ENCODE data around the gene SCLY.

Gene SCLY

DNA sequence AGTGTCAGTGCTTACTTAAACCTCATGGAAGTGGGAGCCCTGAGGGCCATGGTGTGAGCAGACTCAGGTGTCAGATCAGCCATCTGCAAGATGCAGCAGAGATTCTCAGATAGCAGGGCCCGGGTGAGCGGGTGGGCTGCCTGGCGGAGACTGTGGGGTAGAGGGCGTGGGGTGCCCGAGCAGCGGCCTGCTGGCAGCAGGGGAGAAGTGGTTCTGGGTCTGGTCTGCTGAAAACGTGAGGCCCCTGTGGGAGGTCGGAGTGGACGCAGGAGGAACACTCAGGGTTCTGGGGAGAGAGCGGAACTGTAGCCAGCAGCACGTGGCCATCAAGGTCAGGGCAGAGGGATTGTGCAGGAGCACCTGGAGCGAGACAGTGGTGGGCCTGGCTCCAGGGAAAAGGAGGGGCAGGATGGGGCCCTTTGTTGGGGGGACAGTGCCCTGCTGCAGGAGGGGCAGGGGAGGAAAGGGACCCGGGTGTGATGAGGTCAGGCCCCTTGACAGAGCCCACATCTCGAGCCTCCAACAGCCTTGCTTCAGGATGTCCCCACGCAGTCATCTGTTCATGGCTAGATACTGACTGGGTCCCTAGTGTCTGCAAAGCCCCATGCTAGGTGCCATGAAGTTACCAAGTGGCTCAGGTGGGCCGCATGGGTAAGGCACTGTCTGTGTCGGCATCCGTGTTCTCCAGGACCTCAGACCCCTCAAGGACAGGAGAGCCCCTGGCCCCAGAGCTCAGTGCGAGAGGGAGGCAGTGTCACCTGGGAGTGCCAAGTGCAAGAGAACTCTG, 36.6 kb downstream of the SCLY start:
- TF ChIP-seq JUND (IDR thresholded peaks at IDR 0.05; ENCODE audit: low read depth), result no peak
- no peak for DNase-seq (ENCODE audit: low read depth in 1 of 2, low spot score in 1 of 2)
- in situ Hi-C loops (cut with HindIII; ENCODE audit: low pct_unique_long_range_greater_than_20kb, low sequenced_read_pairs), result no loop called here

DNA sequence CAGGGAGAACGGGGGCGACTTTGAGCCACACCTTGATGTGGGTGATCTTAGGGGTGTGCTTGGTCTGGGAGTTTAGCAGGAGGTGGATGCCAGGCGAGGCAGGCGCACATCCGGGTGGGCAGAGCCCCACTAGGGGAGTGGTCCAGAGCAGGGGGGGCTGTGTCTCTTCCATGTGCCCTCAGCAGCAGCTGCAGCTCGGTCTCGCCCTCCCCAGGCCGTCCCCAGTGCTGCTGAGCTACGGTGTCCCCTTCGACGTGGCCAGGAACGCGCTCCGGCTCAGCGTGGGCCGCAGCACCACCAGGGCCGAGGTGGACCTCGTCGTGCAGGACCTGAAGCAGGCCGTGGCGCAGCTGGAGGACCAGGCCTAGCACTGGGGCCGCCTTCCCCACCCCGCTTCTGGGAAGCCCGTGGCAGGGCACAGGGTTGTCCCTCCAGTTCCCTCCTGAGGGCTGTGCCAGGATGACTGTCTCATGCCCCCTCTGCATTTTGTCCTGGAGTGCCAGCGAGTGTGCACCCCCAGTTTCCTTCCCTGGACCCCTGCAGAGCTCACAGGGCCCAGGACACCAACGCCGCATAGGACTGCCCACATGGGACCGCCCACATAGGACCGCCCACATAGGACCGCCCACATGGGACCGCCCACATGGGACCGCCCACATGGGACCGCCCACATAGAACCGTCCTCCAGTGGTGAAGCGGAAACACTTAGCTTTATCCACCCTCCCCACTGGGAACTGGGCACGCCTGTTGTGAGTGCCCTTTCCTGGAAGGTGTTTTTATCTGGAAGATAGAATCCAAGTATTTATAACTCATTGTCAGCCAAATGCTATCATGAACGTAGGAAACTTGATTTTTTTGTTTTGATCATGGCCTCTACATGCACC, 37.4 kb downstream of the SCLY start:
- peak; percentile 92 to 97 for DNase-seq (ENCODE audit: low read depth in 1 of 2, low spot score in 1 of 2)
- no peak for TF ChIP-seq JUND (IDR thresholded peaks at IDR 0.05; ENCODE audit: low read depth)
- in situ Hi-C loops (cut with HindIII; ENCODE audit: low pct_unique_long_range_greater_than_20kb, low sequenced_read_pairs), result no loop called here

DNA sequence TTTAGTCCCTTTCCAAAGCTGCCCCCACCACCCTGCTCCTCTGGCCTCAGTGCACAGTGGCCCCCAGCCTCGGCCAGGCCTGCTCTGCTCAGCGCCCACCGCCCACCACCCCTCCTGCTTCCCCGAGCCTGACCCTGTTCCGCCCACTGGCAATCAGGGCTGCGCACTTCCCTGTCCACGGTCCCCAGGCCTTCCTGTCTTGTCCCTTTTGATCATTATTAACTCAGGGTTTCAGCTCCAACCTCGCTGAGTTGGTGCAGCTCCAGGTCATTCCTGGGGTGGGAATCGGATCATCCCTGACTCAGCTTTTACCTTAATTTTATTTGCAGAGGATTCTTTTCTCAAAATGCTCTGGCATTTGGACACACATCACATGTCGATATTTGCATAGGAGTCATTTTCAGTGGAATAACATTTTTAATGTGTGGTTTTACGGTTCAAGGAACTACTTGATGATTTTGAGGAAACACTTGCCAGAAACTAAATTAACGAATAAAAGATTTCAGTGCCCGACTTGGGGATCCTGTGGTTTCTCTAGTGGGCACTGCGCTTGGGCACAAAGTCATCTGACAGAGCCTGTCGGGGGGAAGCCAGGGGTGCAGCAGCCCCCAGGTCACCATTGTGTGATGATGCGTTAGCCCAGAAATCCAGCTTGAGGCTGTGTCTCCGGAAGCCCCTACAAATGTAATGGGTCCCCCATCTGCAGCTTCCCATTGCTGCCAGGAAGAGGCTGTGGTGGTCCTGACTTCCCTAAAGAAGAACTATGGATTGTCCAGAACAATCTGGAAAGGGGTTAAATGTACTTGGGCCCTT, 38.3 kb downstream of the SCLY start:
- no peak for TF ChIP-seq JUND (IDR thresholded peaks at IDR 0.05; ENCODE audit: low read depth)
- no peak for DNase-seq (ENCODE audit: low read depth in 1 of 2, low spot score in 1 of 2)
- in situ Hi-C loops (cut with HindIII; ENCODE audit: low pct_unique_long_range_greater_than_20kb, low sequenced_read_pairs), result no loop called here

DNA sequence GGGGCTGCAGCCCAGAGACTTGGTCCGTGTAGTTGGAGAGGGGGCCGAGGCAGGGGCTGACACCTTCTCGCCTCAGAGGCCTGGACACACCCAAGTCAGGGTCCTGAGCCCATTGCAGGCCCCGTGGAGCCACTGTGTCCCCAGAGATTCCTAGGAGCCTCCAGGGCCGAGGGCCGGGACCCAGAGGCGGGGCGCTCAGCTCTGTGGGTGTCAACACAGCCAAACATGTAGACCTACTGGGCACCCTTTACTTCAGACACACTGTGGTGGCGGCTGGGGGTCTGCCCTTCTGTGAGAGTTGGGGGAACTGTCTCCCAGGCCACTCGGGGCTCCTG, 38.9 kb downstream of the SCLY start:
- no peak for TF ChIP-seq JUND (IDR thresholded peaks at IDR 0.05; ENCODE audit: low read depth)
- DNase-seq (ENCODE audit: low read depth in 1 of 2, low spot score in 1 of 2), result no peak
- in situ Hi-C loops (cut with HindIII; ENCODE audit: low pct_unique_long_range_greater_than_20kb, low sequenced_read_pairs), result no loop called here

DNA sequence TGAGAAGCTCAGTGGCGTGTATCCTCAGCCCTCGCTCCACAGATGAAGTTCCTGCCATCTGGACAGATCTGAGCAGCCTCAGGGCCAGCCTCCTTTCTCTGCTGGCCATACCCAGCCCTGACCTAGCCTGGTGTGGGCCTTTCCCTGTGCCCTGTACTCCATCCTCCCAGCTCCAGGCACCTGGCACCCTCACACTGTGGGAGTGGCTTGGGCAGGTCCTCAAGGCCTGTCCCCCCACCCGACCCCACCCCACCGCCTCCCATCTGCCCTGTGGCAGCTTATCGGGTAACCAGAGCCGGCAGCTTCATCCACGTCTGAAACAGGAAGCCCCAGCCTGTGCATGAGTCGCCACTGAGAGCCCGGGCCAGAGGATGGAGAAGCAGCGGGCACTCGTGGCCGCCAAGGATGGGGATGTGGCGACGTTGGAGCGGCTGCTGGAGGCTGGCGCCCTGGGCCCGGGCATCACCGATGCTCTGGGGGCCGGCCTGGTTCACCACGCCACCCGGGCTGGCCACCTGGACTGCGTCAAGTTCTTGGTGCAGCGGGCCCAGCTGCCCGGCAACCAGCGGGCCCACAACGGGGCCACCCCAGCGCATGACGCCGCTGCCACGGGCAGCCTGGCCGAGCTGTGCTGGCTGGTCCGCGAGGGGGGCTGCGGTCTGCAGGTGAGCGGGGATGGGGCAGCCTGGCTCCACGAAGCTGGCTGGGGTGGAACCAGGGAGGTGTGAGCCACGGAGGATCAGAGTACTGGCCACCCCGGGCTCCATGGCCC, 39.4 kb downstream of the SCLY start, which contains the start of gene ESPNL:
ESPNL (plus strand) TSS at position 292 of the 772 bp plus-strand sequence; CDS start at position 372, 80 bp downstream.
- in situ Hi-C loops (cut with HindIII; ENCODE audit: low pct_unique_long_range_greater_than_20kb, low sequenced_read_pairs), result no loop called here
- no peak for TF ChIP-seq JUND (IDR thresholded peaks at IDR 0.05; ENCODE audit: low read depth)
- DNase-seq (ENCODE audit: low read depth in 1 of 2, low spot score in 1 of 2), result no peak

DNA sequence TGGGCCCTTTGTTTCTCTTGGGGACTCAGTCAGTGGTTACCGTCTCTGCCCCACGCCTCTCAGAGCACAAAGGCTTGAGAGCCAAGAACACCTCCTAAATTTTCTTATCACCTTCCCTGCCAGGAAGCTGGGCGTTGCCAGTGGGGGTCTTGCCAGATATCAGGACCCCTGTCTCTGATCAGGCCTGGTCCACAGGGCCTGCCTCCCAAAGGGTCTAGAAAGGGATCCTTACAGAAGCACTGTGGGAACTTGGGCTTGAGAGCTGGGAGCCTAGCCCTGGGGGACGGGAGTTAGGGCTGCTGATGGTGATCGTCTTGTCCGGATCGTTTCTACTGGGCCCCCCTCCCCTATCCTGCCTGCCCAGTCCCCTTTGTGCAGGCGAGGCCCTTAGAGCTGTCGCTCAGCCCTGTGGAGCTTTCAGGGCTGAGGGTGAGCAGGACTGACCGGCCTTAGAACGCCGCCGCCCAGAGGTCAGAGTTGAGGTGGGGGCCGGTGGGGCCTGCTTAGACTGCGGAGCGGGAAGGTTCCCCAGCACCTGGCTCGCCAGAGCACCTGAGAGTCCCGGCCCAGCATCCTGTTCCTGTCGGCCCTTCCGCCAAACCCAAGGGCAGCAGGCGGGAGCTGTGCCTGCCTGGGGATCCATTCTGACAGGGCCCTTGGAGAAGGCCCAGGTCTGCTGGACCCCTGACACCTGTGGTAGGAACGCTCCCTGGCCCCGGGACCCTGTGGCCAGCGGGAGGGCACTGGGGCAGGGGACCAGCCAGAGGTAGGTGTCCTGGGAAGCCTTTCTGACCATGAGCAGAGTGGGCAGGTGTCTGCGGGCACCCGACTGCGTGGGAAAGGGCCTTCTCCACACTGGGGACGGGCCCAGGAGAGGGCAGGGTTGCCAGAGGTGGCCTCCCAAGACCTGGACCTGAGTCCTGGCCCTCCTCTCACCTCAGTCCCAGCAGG, 40.3 kb downstream of the SCLY start:
- in situ Hi-C loops (cut with HindIII; ENCODE audit: low pct_unique_long_range_greater_than_20kb, low sequenced_read_pairs), result no loop called here
- TF ChIP-seq JUND (IDR thresholded peaks at IDR 0.05; ENCODE audit: low read depth), result no peak
- no peak for DNase-seq (ENCODE audit: low read depth in 1 of 2, low spot score in 1 of 2)

DNA sequence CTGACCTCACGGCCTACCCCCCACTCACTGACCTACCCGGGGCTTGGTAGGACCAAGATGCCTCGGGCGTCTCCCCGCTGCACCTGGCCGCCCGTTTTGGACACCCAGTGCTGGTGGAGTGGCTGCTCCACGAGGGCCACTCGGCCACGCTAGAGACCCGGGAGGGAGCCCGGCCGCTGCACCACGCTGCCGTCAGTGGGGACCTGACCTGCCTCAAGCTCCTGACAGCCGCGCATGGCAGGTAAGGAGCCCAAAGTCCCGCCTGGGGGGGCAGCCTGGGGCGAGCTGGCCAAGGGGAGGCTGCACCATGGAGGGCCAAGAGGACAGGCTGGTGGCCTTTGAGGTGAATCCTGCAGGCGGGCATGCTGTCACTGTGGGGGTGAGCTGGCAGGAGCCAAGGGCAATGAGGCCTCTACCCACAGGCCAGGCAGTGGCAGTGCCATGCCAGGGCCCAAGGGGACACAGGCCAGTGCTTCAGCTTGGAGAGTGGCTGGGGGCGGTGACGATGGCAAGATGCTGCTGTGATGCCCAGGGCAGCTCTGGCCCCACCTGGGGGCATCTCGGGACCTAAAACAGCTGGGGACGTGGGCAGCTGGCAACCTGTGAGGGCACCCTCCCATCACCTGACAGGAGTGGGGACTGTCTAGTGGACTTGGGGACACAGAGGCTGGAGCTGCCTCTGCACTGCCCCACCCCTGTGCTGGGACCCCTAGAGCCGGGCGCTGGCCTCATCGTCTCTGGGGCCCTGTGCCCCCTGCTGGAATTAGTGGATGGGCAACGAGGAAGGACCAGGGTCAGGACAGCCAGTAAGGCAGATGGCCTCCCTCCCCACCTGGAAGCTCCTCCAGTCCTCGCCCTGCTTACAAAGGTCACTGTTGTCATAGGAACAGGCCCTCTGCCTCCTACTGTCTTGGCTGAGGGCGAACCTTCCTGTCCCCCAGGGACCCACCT, 41.4 kb downstream of the SCLY start:
- DNase-seq (ENCODE audit: low read depth in 1 of 2, low spot score in 1 of 2), result no peak
- no peak for TF ChIP-seq JUND (IDR thresholded peaks at IDR 0.05; ENCODE audit: low read depth)
- in situ Hi-C loops (cut with HindIII; ENCODE audit: low pct_unique_long_range_greater_than_20kb, low sequenced_read_pairs), result no loop called here

DNA sequence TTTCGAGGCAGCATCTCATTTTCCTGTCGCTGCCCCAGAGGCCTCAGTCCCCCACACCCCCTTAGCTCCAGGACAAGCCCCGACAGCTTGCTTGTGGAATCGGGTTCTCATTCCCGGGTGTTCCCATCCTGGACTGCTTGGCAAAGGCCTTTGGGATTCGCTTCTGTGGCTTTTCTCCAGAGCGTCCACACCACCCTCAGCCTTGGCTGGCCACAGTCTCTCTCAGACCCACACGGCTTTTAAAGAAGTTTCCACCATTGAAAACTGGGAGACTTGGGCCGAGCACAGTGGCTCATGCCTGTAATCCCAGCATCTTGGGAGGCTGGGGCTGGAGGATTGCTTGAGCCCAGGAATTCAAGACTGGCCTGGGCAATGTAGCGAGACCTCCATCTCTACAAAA, 42.1 kb downstream of the SCLY start:
- TF ChIP-seq JUND (IDR thresholded peaks at IDR 0.05; ENCODE audit: low read depth), result no peak
- in situ Hi-C loops (cut with HindIII; ENCODE audit: low pct_unique_long_range_greater_than_20kb, low sequenced_read_pairs), result no loop called here

DNA sequence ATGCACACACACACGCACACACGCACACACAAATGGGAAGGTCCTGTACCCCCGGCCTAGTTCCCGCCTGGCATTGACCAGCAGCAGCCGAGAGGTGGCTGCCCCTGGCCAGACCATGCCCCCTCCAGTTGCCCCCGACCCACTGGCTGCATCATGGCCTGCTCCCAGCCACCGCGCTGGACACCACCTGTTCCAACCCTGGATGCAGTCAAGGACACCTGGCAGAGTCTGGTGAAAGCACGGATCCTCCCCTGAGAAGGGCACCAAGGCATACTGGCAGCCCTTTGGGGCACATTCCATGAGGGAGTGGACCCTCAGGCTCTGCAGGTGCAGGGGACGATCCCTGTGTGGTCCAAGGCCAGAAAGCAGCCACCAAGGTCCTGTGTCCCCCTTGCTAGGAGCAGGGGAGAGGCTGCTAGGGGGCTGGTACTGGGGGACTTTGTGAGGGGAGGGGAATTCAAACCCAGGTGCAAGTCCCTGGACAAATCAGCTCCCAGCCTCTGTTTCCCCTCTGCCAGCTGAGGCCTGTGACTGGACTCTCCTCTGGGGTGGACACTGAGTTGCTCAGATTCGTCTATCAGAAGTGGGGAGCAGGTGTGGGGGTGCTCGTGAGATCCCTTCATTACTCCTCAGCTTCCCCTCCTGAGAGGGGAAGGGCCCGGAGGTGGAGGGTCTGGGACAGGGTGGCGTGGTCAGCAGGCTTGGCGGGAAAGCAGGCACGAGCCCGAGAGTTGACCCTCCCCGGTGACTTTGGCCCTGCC, 42.8 kb downstream of the SCLY start:
- in situ Hi-C loops (cut with HindIII; ENCODE audit: low pct_unique_long_range_greater_than_20kb, low sequenced_read_pairs), result no loop called here
- DNase-seq (ENCODE audit: low read depth in 1 of 2, low spot score in 1 of 2), result no peak
- no peak for TF ChIP-seq JUND (IDR thresholded peaks at IDR 0.05; ENCODE audit: low read depth)

More for the DNA sequence above, 42.1 kb downstream of the SCLY start:
- DNase-seq (ENCODE audit: low read depth in 1 of 2, low spot score in 1 of 2), result no peak
